ENCODE data around the gene LARP4B. TPM values are rescaled to one million over a fixed set of nuclear protein-coding genes. Genes with fewer than 3 reads are reported as not detected.

Gene LARP4B
- total RNA-seq, 4 donors from 2014 or later = 50.2 to 77.5 (median 57.0) TPM

DNA sequence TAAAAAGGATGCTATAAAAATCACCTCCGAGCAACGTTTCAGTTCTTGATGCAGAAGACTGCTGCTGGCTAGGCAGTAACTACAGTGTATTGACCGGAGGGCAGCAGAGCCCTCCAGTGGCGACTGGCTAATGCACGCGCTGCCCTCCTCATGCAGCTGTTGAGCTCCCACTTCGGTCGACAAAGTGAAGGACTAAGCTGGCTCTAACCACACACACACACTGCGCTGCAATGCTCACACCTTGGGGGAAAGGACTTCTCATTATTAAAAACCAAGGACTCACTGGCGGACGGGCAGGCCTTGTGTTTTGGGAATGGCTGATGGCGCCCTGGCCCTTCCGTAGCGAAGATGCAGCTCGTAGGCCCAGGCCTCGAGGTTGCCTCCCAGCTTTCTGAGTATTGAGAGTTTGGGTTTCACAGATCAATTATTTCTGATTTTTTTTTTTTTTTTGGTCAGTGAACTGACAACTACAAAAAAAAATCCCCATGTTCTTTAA is 121.1 kb downstream of the LARP4B start:
- WGBS, 2 donors = 80 to 83% methylated on average over 16 of the region's 16 CpGs
- no peak overlapping the region for H3K4me3 ChIP-seq (ENCODE audit: low read depth, poor library complexity, severe bottlenecking)
- intact Hi-C loops (cut with DNase I; ENCODE audit: low total_unique reads) = no loop called here
- no peak for TF ChIP-seq POLR2A (IDR thresholded peaks at IDR 0.05)
- TF ChIP-seq, protein P1, sequence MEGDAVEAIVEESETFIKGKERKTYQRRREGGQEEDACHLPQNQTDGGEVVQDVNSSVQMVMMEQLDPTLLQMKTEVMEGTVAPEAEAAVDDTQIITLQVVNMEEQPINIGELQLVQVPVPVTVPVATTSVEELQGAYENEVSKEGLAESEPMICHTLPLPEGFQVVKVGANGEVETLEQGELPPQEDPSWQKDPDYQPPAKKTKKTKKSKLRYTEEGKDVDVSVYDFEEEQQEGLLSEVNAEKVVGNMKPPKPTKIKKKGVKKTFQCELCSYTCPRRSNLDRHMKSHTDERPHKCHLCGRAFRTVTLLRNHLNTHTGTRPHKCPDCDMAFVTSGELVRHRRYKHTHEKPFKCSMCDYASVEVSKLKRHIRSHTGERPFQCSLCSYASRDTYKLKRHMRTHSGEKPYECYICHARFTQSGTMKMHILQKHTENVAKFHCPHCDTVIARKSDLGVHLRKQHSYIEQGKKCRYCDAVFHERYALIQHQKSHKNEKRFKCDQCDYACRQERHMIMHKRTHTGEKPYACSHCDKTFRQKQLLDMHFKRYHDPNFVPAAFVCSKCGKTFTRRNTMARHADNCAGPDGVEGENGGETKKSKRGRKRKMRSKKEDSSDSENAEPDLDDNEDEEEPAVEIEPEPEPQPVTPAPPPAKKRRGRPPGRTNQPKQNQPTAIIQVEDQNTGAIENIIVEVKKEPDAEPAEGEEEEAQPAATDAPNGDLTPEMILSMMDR (IDR thresholded peaks at IDR 0.05) = no peak
- DNase-seq (ENCODE audit: low spot score in 2 of 2) = no peak

DNA sequence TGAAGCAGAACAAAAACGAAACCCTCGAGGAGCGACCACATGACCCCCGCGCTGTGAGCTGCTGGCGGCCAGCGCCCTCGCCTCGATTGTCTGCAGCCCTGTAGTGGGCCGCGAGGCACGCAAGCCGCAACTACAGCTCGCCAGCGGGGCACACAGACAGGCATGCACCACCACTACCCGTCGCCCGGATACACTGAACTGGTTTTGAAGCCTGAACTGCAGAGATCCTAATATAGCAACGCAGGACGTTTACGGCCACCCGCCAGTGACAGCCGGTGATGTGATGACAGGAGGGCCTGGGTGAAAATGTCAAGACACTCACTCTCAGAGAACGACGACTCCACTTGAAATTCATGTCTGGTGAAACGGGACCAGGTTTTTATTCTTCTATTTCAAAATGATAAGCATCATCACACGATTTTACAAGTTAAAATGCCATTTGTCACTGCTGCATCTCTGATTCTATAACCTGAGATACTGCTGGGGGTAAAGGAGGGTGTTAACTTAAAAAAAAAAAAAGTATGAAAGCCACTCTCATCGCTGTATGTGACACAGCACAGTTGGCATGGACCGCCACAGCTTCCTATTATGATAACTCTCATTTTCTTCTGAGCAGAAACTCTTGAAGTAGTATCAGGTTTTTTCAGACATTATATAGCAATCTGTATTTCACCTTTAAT is 121.7 kb downstream of the LARP4B start:
- TF ChIP-seq, protein P1 (IDR thresholded peaks at IDR 0.05) = no peak
- no peak for TF ChIP-seq POLR2A (IDR thresholded peaks at IDR 0.05)
- DNase-seq (ENCODE audit: low spot score in 2 of 2) = no peak
- intact Hi-C loops (cut with DNase I; ENCODE audit: low total_unique reads) = no loop called here
- WGBS, 2 donors = 96 to 97% methylated on average over 29 of the region's 29 CpGs
- H3K4me3 ChIP-seq (ENCODE audit: low read depth, poor library complexity, severe bottlenecking) = no peak overlapping the region

DNA sequence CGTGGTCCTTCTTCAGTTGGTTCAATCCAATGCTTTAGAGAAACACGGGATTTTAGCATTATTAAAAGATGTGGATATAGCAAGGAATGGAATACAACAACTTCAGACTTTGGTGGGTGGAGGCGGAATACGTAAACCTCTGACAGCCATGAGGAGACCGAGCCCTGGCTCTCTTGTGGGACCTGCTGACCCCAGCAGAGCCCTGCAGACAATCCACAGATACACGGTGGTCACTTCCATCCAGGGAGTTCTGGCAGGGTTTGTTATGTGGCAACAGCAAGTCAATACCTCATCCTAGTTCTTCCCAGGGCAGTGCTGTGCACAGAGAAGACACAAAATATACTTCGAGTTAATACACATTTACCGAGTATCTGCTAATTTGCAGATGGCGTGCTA is 123.5 kb downstream of the LARP4B start:
- peak in 1 of 2 donors; percentile 46 for DNase-seq (ENCODE audit: low spot score in 2 of 2)
- 87 to 88% methylated on average over 9 of the region's 9 CpGs for WGBS, 2 donors
- H3K4me3 ChIP-seq (ENCODE audit: low read depth, poor library complexity, severe bottlenecking) = no peak overlapping the region
- TF ChIP-seq POLR2A (IDR thresholded peaks at IDR 0.05) = no peak
- TF ChIP-seq, protein P1 (IDR thresholded peaks at IDR 0.05) = no peak
- intact Hi-C loops (cut with DNase I; ENCODE audit: low total_unique reads) = no loop called here

DNA sequence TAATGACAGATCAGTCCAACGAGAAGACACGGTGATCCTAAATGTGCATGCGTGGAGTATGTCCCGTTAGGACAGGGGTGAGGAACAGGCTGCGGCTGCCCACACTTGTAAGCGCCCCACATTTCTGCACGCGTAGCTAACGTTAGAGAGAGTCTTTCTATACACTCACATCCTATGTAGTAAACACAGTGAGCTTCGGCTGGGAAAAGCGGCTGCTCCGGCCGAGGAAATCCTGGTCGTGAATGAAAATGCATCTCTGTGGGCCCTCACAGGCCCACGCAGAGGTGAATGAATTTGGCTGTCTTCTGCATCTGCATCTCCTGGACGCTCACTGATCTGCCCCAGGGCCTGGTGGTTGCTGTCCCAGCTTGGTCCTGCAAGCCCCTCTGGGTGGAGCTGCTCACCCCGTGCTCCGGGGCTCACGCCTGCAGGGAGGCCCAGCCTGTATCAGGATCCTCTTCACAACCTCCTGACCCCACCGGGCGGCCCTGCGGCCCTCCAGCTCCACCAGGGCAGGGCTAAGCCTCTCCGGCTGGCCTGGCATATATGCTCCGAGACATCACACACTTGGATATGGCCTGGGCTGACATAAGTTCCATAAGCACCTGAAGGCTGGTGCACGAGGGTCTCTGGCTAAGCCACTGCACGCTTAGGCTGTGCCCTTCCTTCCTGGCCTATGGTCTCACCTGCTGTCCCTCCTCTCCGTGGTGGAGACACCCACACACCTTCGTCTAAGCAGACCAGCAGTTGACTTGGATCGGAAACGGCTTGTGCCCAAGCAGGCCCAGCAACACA is 124.1 kb downstream of the LARP4B start:
- intact Hi-C loops (cut with DNase I; ENCODE audit: low total_unique reads) = no loop called here
- peak in 1 of 2 donors; percentile 77 for DNase-seq (ENCODE audit: low spot score in 2 of 2)
- 92 to 95% methylated on average over 27 to 29 of the region's 30 CpGs for WGBS, 2 donors
- no peak overlapping the region for H3K4me3 ChIP-seq (ENCODE audit: low read depth, poor library complexity, severe bottlenecking)
- TF ChIP-seq, protein P1 (IDR thresholded peaks at IDR 0.05) = no peak
- no peak for TF ChIP-seq POLR2A (IDR thresholded peaks at IDR 0.05)

DNA sequence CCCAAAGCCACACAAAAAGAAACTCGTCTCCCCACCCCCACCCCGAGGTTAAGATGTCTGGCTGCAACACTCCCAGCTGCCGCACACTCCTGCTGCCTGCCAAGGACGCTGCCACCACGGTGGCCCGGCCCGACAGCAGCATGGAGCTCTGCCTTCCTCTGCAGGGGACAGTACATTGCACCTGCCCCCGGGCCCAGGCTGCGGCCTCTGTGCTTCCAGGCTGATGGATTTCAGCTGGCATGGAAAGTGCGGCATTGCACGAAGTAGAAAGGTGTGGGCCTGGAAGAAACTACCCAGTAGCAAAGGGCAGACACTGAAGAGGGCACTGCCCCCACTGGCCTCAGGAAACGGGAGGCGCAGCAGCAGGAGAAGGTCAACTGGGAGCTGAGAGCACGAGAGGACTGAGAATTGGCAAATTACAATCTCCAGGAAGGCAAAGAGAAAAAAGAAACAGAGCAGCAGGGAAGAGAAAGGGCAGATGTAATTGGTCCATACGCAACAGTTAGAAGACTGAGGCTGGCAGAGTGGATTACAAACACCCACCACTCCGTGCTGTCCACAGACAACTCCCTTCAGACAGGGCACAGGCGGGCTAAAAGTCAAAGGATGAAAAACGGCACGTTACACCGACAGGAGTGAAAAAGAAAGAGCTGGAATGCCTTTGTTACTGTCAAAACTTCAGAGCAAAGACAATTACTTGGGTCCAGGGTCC is 124.9 kb downstream of the LARP4B start:
- WGBS, 2 donors = 72 to 76% methylated on average over 20 of the region's 20 CpGs
- intact Hi-C loops (cut with DNase I; ENCODE audit: low total_unique reads) = no loop called here
- no peak for TF ChIP-seq POLR2A (IDR thresholded peaks at IDR 0.05)
- TF ChIP-seq, protein P1 (IDR thresholded peaks at IDR 0.05) = no peak
- DNase-seq (ENCODE audit: low spot score in 2 of 2) = peak in 1 of 2 donors; percentile 81
- H3K4me3 ChIP-seq (ENCODE audit: low read depth, poor library complexity, severe bottlenecking) = no peak overlapping the region
